Fibroblast of peridontal ligament (primary cell): ENCODE results near the gene ABHD4.
"Not testable (repeated sequence)": the region's sequence is repeated elsewhere in the genome, so short reads cannot be mapped to it uniquely, and the experiment has no call there.

Source experiments
- DNase-seq: peaks from one replicate; pipeline ENCODE4 v3.0.0-alpha.2; 2010; ENCODE audit errors: extremely low read depth

The ABHD4 gene

DNA sequence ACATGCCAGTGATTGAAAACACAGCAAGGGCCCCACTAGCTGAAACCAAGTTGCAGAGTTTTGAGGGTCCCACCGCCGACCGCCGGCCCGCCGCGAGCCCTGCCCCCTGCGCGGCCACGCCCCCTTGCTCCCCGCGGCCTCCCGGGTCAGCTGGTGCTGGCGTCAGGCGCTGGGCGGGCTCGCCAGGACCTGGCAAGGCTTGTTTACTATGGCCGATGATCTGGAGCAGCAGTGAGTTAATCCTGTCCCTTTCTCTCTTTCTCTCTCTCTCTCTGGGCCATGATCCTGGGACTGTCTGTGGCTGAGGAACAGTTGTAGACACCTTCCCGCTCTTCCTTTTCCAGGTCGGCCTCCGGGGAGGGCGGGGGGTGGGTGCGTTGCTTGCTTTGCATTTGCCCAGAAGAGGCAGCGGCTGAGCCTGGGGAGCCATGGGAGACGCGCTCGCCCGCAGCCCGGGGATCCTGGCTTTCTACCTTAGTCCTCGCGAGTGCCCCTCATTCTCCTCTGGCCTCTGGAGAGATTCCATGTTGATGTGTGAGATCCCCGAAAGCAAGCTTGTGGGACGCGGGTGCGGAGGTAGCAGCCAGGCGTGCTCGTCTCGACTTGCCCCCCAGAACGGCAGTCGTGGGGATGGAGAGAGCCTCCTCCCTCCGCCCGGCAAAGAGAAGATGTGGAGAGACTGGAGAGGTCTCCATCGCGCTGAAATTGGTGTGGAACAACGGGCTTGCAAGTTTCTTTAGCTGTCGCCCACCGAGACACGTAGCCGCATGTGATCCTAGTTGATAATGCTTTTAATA, at the start of gene ABHD4:
Gene ABHD4 (plus strand): TSS at position 202 of the 797 bp plus-strand sequence. CDS start 7 bp downstream, at position 209.
- peak; percentile 62 for DNase-seq

DNA sequence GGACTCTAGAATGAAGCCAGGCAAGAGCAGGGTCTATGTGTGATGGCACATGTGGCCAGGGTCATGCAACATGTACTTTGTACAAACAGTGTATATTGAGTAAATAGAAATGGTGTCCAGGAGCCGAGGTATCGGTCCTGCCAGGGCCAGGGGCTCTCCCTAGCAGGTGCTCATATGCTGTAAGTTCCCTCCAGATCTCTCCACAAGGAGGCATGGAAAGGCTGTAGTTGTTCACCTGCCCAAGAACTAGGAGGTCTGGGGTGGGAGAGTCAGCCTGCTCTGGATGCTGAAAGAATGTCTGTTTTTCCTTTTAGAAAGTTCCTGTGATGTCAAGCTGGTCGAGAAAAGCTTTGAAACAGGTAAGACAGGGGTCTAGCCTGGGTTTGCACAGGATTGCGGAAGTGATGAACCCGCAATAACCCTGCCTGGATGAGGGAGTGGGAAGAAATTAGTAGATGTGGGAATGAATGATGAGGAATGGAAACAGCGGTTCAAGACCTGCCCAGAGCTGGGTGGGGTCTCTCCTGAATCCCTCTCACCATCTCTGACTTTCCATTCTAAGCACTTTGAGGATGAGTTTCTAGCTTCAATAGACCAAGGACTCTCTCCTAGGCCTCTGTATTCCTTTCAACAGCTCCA, 48.7 kb upstream of the ABHD4 start:
- no peak for DNase-seq

- DNase-seq = no peak
Measured at GRCh38 chr14:22549981-22550673, 48.0 kb upstream of the ABHD4 start.

DNA sequence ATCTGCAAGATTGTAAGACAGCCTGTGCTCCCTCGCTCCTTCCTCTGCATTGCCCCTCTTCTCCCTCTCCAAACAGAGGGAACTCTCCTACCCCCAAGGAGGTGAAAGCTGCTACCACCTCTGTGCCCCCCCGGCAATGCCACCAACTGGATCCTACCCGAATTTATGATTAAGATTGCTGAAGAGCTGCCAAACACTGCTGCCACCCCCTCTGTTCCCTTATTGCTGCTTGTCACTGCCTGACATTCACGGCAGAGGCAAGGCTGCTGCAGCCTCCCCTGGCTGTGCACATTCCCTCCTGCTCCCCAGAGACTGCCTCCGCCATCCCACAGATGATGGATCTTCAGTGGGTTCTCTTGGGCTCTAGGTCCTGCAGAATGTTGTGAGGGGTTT, 46.5 kb upstream of the ABHD4 start:
- DNase-seq = no peak

DNA sequence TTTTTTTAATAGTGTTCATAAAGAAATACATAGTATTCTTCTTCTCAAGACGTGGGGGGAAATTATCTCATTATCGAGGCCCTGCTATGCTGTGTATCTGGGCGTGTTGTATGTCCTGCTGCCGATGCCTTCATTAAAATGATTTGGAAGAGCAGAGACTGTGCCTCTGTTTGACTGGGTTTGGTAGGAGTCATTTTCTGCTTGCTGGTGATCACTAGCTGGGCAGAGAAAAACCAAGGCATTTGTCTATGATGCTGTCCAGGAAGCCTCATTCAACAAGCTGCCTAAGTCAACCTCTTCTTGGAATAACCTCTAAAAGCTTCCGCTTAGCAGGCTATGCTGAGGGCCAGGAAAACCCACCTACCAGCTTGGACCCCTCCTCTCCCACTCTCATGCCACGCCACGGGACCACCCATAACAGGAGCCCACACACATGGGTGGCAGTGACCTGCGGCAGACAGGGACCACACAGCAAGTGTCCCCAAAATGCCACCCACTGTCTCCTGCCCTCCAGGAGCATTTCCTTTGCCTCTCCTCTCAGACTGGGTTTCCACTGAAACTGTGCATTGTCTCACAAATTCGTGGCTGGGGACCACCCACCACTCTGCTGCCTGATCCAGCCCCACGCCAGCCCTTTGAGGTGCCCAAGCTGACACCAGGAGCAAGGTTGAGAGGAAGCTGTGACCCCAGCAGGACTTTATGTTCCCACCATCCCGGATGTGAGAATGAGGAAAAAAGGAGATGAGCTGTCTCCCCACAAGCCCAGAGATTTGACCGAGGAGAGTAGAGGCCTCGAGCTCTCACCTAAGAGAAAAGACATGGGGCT, 45.9 kb upstream of the ABHD4 start:
- no peak for DNase-seq

GRCh38 chr14:22552827-22553076, 45.3 kb upstream of the ABHD4 start:
- no peak for DNase-seq

- DNase-seq = no peak
Measured at GRCh38 chr14:22553445-22553844, 44.7 kb upstream of the ABHD4 start.

DNA sequence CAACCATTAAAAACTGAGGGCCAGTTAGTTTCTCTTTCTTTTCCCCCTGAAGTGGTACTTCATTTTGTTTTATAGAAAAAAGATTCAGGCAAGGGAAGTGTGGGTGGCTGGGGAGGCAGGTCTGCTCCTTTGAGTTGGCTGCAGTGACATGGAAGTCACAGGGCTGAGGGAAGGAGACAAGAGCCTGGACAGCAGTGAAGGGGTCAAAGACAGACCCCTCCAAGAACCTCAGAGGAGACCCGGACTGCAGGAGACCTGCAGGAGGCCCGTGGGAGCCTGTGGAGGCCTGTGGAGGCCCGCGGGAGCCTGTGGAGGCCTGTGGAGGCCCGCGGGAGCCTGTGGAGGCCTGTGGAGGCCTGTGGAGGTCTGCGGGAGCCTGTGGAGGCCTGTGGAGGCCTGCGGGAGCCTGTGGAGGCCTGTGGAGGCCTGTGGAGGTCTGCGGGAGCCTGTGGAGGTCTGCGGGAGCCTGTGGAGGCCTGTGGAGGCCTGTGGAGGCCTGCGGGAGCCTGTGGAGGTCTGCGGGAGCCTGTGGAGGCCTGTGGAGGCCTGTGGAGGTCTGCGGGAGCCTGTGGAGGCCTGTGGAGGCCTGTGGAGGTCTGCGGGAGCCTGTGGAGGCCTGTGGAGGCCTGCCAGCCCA, 44.1 kb upstream of the ABHD4 start:
- not testable (repeated sequence) for DNase-seq

- no peak for DNase-seq
Measured at GRCh38 chr14:22554498-22555383, 43.4 kb upstream of the ABHD4 start.

GRCh38 chr14:22555384-22556011, 42.6 kb upstream of the ABHD4 start:
- no peak for DNase-seq

DNA sequence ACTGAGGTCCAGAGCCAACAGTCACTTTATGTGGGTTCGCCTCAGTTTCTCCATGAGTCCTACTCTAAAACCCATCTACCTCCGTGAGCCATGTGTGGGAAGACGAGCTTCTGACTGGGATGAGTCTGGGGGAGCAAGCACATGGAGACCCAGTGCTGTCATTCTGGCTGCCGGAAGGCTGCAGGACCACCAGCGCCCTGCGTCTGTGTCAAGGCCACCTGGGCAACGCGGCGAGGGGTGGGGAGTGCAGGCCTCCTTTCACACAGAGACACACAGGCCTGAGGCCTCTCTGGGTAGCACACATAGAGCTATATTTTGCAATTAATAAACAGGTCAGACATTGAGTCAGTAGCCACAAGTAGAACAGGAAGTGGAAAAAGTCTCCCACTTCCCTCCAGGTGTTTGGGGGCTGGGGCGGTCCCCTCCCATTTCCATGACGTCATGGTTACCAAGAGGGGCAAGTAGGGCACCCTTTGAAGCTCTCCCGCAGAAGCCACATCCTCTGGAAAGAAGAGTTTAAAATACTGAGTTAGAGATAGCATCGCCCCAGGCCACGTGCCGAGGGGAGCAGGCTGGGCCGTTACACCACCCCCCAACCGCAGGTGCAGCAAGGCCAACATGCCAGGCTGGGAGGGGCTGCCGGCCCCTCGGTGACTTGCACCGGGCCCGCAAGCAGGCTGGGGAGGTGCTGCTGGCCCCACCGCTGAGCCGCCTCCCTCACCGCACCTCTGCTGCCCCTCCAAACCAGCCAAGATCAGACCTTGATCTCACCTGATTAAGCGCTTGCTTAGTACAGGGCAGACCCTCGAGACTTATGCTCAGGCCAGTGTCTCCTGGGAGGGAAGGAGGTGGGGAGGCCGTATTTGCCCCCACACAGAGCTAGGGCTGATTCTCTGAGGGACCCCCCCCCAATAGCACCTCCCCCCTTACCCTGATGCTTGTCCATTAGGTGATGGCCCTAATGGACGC, 41.8 kb upstream of the ABHD4 start:
- no peak for DNase-seq

- peak; percentile 72 for DNase-seq
Measured at GRCh38 chr14:22556990-22557623, 41.0 kb upstream of the ABHD4 start.

- DNase-seq = no peak
Measured at GRCh38 chr14:22557846-22558220, 40.3 kb upstream of the ABHD4 start.

DNA sequence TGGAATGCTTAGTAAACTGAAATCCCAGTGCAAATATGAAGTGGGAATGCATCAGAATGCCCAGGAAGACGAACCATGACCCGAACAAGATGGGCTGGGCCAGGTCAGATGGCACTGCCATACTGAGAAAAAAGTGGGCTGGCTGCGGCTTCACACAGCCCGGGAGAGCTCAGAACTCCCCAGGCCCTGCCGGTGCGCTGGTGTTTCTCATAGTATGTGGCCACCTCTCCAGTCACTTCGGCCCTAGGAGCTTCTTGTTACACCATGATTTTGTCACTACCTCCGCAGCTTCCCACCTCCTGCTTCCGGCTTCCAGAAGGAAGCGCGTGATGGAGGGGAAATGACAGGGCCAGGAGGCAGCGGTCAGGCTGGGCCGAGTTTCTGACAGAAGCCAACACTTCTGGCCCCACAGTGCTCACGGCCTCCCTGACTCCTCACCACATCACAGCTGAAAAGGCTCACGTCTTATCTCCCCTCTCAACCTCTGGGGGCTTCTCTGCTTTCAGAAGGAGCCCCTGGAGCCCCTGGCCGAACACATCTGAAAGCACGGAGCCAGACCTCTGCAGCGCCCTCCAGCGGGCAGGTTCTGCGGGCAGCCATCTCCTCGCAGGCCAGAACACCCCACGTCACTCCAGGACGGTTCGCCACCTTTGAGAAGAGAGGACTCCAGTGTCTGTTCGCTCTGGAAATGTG, 39.7 kb upstream of the ABHD4 start:
- no peak for DNase-seq

- no peak for DNase-seq
Measured at GRCh38 chr14:22559041-22559440, 39.1 kb upstream of the ABHD4 start.

DNA sequence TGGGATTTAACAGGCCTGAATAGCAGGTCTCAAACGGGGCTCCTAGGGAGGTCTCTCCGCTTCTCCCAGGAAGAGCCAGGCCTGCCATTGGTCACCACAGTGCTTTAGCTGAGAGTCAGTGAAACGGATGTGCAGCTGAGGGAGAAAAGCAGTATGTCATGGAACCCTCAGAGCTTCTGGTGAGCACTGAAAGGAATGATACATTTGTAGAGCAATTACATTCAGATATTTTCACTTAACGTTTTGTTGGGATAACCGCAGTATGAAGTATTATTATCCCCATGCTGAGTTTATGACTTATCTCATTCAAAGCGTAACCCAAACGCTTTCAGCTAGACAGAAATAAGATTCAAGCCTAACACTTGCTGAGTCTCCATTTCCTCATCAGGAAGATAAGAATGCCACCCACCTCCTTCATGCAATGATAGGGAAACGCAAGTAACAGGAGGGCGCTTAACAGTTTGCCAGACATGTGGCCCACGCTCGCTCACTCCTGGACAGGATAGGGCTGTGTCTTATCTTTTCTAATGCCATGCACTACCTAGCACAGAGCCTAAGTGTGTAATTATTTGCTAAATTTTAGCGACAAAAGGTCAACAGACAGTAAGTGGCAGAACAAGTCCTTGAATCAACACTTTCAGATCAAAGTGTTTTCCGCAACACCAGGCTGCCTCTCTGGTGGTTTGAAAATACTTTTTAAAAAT, 37.3 kb upstream of the ABHD4 start:
- no peak for DNase-seq

DNA sequence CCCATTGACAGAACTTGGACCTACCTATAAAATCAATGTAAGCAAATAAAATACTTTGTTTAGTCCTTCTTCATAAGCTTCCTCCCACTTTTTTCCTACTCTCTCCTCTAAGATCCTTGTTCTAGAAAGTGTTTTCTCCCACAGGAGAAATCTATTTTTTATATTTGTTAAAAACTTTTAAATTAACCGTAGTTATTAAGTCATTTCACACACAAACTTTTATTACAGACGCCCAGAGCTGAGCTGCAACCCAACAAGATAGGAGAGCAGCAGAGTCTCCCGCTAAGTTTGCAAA, 36.8 kb upstream of the ABHD4 start:
- DNase-seq = no peak
